Right lobe of liver (tissue), 6 donors: ENCODE results near the gene ZBTB17. TPM values are rescaled to one million over a fixed set of nuclear protein-coding genes. Genes with fewer than 3 reads are reported as not detected.

Source experiments
- ATAC-seq, 4 donors: fragments of 200-7000 bp; cut with Tn5 transposase; one replicate each; pipeline ENCODE4 v1.9.1; 2020; ENCODE audit warnings: mild to moderate bottlenecking in 4 of 4, moderate library complexity in 4 of 4
- DNase-seq, 3 donors: peaks; one replicate each; pipeline ENCODE4 v3.0.0-alpha.2; 2020
- H3K27ac ChIP-seq, 3 donors: fragments of 200-600 bp; one replicate each; pipeline ENCODE4 v1.8.0; 2022
- H3K27me3 ChIP-seq, 2 donors: fragments of 200-600 bp; one replicate each; pipeline ENCODE4 v1.8.0; 2022
- H3K36me3 ChIP-seq, 4 donors: fragments of 200-600 bp; sonication (generic) in 1 of 4; one replicate each; pipeline versions ENCODE4 v1.5.1 to v1.8.0; 2017 to 2022; ENCODE audit warnings: control low read depth in 1 of 4
- H3K4me1 ChIP-seq, 4 donors: fragments of 200-600 bp; sonication (generic) in 1 of 4; one replicate each; pipeline versions ENCODE4 v1.5.1 to v1.8.0; 2017 to 2022; ENCODE audit warnings: control low read depth in 1 of 4
- H3K4me3 ChIP-seq, 3 donors: fragments of 200-600 bp; one replicate each; pipeline ENCODE4 v1.8.0; 2022
- H3K9me3 ChIP-seq, 4 donors: fragments of 200-600 bp; sonication (generic) in 1 of 4; one replicate each; pipeline versions ENCODE4 v1.5.1 to v1.8.0; 2017 to 2022; ENCODE audit warnings: control low read depth in 1 of 4
- CTCF ChIP-seq, 4 donors: fragments of 200-600 bp in 3 of 4; fragments of 450-650 bp in 1 of 4; IDR thresholded peaks; one replicate each; pipeline versions ENCODE4 v1.5.1 to v1.8.0; 2016 to 2022; ENCODE audit warnings: antibody characterized with exemption in 4 of 4, mild to moderate bottlenecking in 2 of 4
- POLR2A ChIP-seq: fragments of 450-650 bp; IDR thresholded peaks from one replicate; pipeline ENCODE4 v1.6.1; 2017; ENCODE audit warnings: antibody characterized with exemption, mild to moderate bottlenecking
- WGBS: methylation state at CpG from one replicate; pipeline ENCODE4 v1.1.6; 2018; ENCODE audit warnings: low coverage, low lambda C conversion rate; ENCODE audit not compliant: insufficient coverage; ENCODE audit errors: missing lambda C conversion rate; 5-methylcytosine and 5-hydroxymethylcytosine counted together
- intact Hi-C, 2 donors: fragments of 100-400 bp; cut with DNase I; formaldehyde crosslinking; loops; one replicate each; pipeline versions ENCODE4 v1.11.2 to v1.14.1; 2022
- total RNA-seq, 6 experiments: library from RNA; depleted of rRNA in 2 of 6; stranded (reverse); fragments of >200 nt in 2 of 6; fragmentation: NEBNext Ultra II Directional in 3 of 6; extraction: Animal tissue kit (Norgen Biotek cat#: 25700) in 3 of 6; gene quantifications; one replicate each; pipeline versions ENCODE4 v1.1.0 to v1.2.4, GENCODE V29; 2016 to 2023
- donor health status: DM: no; HTN: yes; CAD: no.
- donor health status: DM: no; HTN: no; CAD: no.
- donor health status: DM: no; HTN: no; CAD: no.
- donor health status: DM: no; HTN: yes; CAD: no.
- donor health status: DM: no; HTN: yes; CAD: no.

The ZBTB17 gene
- total RNA-seq, 6 experiments from 2014 or later: 9.2 to 13.3 (median 11.0) TPM

GRCh38 chr1:15940110-15941043, 35.5 kb downstream of the ZBTB17 start:
- peaks cover 0 to 10% (median 0%) of the 10 kb centered on the region in 4 donors for H3K4me1 ChIP-seq
- no peak overlapping the region for H3K27ac ChIP-seq
- H3K9me3 ChIP-seq: no peaks in the 10 kb centered on the region
- no peak for DNase-seq
- 89% methylated on average over 13 of the region's 13 CpGs for WGBS
- no peaks in the 10 kb centered on the region for H3K27me3 ChIP-seq
- peaks cover 0 to 79% (median 21%) of the 10 kb centered on the region in 4 donors for H3K36me3 ChIP-seq
- ATAC-seq: no peak
- intact Hi-C loops: no loop called here
- TF ChIP-seq CTCF (IDR thresholded peaks at IDR 0.05) (no peak), POLR2A (no peak)
- no peak overlapping the region for H3K4me3 ChIP-seq

DNA sequence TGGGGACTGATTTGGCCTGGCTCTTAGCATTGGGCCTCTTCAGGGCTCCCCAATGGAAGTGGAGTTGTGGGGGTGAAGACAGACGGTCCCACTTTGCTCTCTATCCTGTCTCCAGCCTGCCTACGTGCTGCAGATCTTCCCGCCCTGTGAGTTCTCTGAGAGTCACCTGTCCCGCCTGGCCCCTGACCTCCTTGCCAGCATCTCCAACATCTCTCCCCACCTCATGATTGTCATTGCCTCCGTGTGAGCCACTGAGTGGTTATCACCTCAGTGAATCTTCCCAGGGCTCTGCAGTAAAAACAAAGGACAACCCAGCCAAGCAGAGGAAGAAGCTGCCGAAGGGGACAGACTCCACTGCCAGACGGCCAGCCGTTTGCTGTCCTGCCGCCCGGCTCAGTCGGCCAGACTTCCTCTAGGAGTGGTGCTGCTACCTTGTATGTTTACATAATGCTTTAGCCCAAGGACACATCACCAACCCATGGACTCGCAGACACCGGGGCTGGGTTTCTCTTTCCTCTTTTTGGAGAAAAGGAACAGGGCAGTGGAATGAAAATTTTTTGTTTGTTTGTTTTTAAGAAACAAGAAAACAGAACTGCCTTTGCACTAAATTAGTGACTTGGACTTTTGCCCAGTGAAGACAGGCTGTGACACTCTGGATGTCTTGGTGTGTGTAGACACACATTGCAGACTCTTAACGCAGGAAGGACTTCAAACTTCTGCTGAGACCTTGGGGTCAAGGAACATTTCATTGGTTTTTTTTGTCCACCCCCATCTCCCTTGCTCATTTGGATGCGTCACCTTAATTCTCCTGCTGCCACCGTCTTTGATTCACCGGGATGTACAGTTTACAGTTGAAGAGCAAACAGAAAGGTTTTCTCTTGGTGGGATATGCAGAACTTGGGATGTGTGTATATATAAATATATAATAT, 36.5 kb downstream of the ZBTB17 start:
- TF ChIP-seq POLR2A (no peak), CTCF (IDR thresholded peaks at IDR 0.05) (no peak)
- intact Hi-C loops: no loop called here
- peaks cover 0 to 10% (median 0%) of the 10 kb centered on the region in 4 donors for H3K4me1 ChIP-seq
- peak; percentile 71 to 80 (median 77) for ATAC-seq
- 44% methylated on average over 17 of the region's 17 CpGs for WGBS
- H3K9me3 ChIP-seq: no peaks in the 10 kb centered on the region
- H3K36me3 ChIP-seq: peaks cover 0 to 81% (median 24%) of the 10 kb centered on the region in 4 donors
- peak overlapping the region in 2 of 3 donors; percentile 11 to 14 for H3K27ac ChIP-seq
- H3K4me3 ChIP-seq: no peak overlapping the region
- no peaks in the 10 kb centered on the region for H3K27me3 ChIP-seq
- peak; percentile 51 to 67 (median 67) for DNase-seq

- peaks cover 0 to 10% (median 0%) of the 10 kb centered on the region in 4 donors for H3K4me1 ChIP-seq
- DNase-seq: peak in 1 of 3 donors; percentile 38
- no CpG with 5 or more reads among the region's 8 CpGs for WGBS
- intact Hi-C loops: no loop called here
- H3K36me3 ChIP-seq: peaks cover 0 to 80% (median 28%) of the 10 kb centered on the region in 4 donors
- no peaks in the 10 kb centered on the region for H3K9me3 ChIP-seq
- peak overlapping the region in 2 of 3 donors; percentile 11 to 14 for H3K27ac ChIP-seq
- TF ChIP-seq CTCF (IDR thresholded peaks at IDR 0.05) (no peak), POLR2A (no peak)
- no peaks in the 10 kb centered on the region for H3K27me3 ChIP-seq
- no peak overlapping the region for H3K4me3 ChIP-seq
- no peak for ATAC-seq
Measured at GRCh38 chr1:15938628-15939161, 37.2 kb downstream of the ZBTB17 start.

GRCh38 chr1:15937706-15938168, 38.2 kb downstream of the ZBTB17 start:
- no peaks in the 10 kb centered on the region for H3K27me3 ChIP-seq
- H3K9me3 ChIP-seq: no peaks in the 10 kb centered on the region
- no peak overlapping the region for H3K27ac ChIP-seq
- peaks cover 0 to 10% (median 0%) of the 10 kb centered on the region in 4 donors for H3K4me1 ChIP-seq
- TF ChIP-seq CTCF (IDR thresholded peaks at IDR 0.05) (no peak), POLR2A (no peak)
- intact Hi-C loops: no loop called here
- 82% methylated on average over 5 of the region's 14 CpGs for WGBS
- DNase-seq (no peak), ATAC-seq (peak in 1 of 4 donors; percentile 6)
- peaks cover 0 to 80% (median 25%) of the 10 kb centered on the region in 4 donors for H3K36me3 ChIP-seq
- H3K4me3 ChIP-seq: no peak overlapping the region
